WTC11 (cell line): ENCODE measurements around the gene ZFP36L2.

Source experiments
- GABPB1 ChIP-seq: sonication (generic); formaldehyde crosslinking; IDR thresholded peaks from 2 replicates; pipeline ENCODE4 v1.8.1; 2023; ENCODE audit warnings: mild to moderate bottlenecking, missing genetic modification reagents
- MXD4 ChIP-seq: fragments of 250-450 bp; sonication (Bioruptor Pico); IDR thresholded peaks from 2 replicates; pipeline ENCODE4 v1.8.0; 2021; ENCODE audit warnings: mild to moderate bottlenecking, moderate library complexity, borderline replicate concordance
- NFE2L1 ChIP-seq: sonication (generic); formaldehyde crosslinking; IDR thresholded peaks from 2 replicates; pipeline ENCODE4 v1.8.1; 2023; ENCODE audit warnings: missing genetic modification reagents
- PREB ChIP-seq: sonication (generic); formaldehyde crosslinking; IDR thresholded peaks from 2 replicates; pipeline ENCODE4 v1.8.1; 2022; ENCODE audit warnings: mild to moderate bottlenecking, missing genetic modification reagents, moderate library complexity, borderline replicate concordance
- RELA ChIP-seq: sonication (generic); formaldehyde crosslinking; IDR thresholded peaks from 2 replicates; pipeline ENCODE4 v1.8.1; 2022; ENCODE audit warnings: missing genetic modification reagents, mild to moderate bottlenecking, borderline replicate concordance
- ZNF396 ChIP-seq: fragments of 250-450 bp; sonication (Bioruptor Pico); IDR thresholded peaks from 2 replicates; pipeline ENCODE4 v1.8.0; 2021; ENCODE audit warnings: mild to moderate bottlenecking, moderate library complexity, borderline replicate concordance
- TF ChIP-seq, protein P1 (sequence below): fragments of 200-600 bp; IDR thresholded peaks from 2 replicates; pipeline ENCODE4 v1.8.0; 2022; ENCODE audit warnings: antibody characterized with exemption
- TF ChIP-seq, protein P2 (sequence below): sonication (generic); formaldehyde crosslinking; IDR thresholded peaks from 2 replicates; pipeline ENCODE4 v1.8.1; 2022; ENCODE audit warnings: low read depth, mild to moderate bottlenecking, moderate library complexity, missing genetic modification reagents, borderline replicate concordance
- TF ChIP-seq, protein P3 (sequence below): sonication (generic); formaldehyde crosslinking; IDR thresholded peaks from 2 replicates; pipeline ENCODE4 v1.8.0; 2022; ENCODE audit warnings: mild to moderate bottlenecking, missing genetic modification reagents
- TF ChIP-seq, protein P4 (sequence below): sonication (generic); formaldehyde crosslinking; IDR thresholded peaks from 2 replicates; pipeline ENCODE4 v1.8.0; 2023; ENCODE audit warnings: mild to moderate bottlenecking, missing genetic modification reagents

GRCh38 chr2:43270930-43271615, 44.7 kb upstream of the ZFP36L2 start:
- TF ChIP-seq, protein P1, sequence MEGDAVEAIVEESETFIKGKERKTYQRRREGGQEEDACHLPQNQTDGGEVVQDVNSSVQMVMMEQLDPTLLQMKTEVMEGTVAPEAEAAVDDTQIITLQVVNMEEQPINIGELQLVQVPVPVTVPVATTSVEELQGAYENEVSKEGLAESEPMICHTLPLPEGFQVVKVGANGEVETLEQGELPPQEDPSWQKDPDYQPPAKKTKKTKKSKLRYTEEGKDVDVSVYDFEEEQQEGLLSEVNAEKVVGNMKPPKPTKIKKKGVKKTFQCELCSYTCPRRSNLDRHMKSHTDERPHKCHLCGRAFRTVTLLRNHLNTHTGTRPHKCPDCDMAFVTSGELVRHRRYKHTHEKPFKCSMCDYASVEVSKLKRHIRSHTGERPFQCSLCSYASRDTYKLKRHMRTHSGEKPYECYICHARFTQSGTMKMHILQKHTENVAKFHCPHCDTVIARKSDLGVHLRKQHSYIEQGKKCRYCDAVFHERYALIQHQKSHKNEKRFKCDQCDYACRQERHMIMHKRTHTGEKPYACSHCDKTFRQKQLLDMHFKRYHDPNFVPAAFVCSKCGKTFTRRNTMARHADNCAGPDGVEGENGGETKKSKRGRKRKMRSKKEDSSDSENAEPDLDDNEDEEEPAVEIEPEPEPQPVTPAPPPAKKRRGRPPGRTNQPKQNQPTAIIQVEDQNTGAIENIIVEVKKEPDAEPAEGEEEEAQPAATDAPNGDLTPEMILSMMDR: no peak
- TF ChIP-seq, protein P2, sequence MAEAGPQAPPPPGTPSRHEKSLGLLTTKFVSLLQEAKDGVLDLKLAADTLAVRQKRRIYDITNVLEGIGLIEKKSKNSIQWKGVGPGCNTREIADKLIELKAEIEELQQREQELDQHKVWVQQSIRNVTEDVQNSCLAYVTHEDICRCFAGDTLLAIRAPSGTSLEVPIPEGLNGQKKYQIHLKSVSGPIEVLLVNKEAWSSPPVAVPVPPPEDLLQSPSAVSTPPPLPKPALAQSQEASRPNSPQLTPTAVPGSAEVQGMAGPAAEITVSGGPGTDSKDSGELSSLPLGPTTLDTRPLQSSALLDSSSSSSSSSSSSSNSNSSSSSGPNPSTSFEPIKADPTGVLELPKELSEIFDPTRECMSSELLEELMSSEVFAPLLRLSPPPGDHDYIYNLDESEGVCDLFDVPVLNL: no peak
- TF ChIP-seq, protein P3, sequence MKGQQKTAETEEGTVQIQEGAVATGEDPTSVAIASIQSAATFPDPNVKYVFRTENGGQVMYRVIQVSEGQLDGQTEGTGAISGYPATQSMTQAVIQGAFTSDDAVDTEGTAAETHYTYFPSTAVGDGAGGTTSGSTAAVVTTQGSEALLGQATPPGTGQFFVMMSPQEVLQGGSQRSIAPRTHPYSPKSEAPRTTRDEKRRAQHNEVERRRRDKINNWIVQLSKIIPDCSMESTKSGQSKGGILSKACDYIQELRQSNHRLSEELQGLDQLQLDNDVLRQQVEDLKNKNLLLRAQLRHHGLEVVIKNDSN: no peak
- no peak for TF ChIP-seq NFE2L1
- TF ChIP-seq MXD4 (CRISPR knock-in tag): no peak
- TF ChIP-seq, protein P4, sequence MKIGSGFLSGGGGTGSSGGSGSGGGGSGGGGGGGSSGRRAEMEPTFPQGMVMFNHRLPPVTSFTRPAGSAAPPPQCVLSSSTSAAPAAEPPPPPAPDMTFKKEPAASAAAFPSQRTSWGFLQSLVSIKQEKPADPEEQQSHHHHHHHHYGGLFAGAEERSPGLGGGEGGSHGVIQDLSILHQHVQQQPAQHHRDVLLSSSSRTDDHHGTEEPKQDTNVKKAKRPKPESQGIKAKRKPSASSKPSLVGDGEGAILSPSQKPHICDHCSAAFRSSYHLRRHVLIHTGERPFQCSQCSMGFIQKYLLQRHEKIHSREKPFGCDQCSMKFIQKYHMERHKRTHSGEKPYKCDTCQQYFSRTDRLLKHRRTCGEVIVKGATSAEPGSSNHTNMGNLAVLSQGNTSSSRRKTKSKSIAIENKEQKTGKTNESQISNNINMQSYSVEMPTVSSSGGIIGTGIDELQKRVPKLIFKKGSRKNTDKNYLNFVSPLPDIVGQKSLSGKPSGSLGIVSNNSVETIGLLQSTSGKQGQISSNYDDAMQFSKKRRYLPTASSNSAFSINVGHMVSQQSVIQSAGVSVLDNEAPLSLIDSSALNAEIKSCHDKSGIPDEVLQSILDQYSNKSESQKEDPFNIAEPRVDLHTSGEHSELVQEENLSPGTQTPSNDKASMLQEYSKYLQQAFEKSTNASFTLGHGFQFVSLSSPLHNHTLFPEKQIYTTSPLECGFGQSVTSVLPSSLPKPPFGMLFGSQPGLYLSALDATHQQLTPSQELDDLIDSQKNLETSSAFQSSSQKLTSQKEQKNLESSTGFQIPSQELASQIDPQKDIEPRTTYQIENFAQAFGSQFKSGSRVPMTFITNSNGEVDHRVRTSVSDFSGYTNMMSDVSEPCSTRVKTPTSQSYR (CRISPR knock-in tag): no peak
- no peak for TF ChIP-seq PREB
- TF ChIP-seq GABPB1: no peak
- no peak for TF ChIP-seq RELA
- no peak for TF ChIP-seq ZNF396 (CRISPR knock-in tag)
